ENCODE measurements around the gene ECT2.
"Not testable (repeated sequence)": the region's sequence is repeated elsewhere in the genome, so short reads cannot be mapped to it uniquely, and the experiment has no call there.

ECT2 gene

GRCh38 chr3:172804323-172804722, 53.8 kb downstream of the ECT2 start:
- no peak for DNase-seq (ENCODE audit: low read depth in 3 of 3, low spot score in 1 of 3)

DNA sequence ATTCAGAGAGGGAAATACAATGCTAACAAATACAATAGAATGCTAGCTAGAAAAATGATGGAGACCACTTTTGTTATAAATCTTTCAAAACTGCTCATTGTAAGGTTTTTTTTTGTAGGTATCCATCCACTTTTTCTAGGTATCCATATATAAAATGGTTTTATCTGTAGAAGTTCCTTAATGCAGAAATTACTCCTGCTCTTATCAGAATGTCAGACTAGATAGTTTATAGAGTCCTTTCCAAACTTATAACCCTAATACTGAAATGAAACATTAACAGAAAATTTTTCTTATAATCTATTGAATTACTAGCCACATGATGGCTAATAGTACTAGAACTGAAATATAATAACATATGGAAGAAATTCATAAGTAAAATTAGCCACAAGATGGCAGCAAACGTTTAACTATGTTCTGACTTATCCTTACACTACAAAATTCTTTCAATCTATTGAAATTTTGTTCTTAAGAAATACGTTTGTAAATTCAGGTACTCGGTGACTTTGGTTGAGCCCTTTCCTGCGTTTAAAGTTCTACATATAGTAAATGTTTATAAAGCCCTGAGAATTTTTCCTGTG, 58.5 kb downstream of the ECT2 start:
- DNase-seq (ENCODE audit: low read depth in 3 of 3, low spot score in 1 of 3) = no peak

DNA sequence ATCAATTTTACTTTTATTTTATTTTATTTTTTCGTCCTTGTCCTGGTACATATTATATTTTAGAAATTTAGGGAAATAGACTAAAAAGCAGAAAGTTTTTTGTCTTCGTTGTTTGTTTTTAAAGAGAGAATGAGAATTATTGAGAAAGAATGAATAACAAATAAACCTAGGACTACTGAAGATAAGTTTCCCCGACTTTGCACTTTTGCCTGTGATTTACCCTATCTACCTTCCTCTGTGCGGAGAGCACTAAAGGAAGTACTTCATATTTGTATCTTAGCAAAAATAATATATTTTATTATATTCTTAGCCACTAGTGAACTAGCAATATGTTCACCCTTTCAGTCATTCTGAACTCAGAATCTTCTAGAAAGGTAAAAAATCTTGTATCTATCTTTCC, 60.6 kb downstream of the ECT2 start:
- no peak for DNase-seq (ENCODE audit: low read depth in 3 of 3, low spot score in 1 of 3)

DNA sequence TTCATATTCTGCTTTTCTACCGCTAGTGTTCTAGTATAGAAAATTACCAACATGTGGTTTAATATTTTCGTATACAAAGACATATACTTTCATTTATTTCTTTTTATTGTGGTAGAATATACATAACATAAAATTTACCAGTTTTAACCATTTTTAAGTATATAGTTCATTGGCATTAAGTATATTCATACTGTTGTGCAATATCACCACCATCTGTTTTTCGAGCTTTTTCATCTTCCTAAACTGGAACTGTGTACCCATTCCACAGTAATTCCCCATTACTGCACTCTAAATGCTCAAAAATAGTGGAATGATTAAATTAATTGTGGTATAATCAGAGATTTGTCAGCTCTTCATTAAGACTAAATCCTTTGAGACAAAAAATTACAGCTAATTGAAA, 62.9 kb downstream of the ECT2 start:
- DNase-seq (ENCODE audit: low read depth in 3 of 3, low spot score in 1 of 3) = no peak

- no peak for DNase-seq (ENCODE audit: low read depth in 3 of 3, low spot score in 1 of 3)
Measured at GRCh38 chr3:172814738-172815137, 64.2 kb downstream of the ECT2 start.

DNA sequence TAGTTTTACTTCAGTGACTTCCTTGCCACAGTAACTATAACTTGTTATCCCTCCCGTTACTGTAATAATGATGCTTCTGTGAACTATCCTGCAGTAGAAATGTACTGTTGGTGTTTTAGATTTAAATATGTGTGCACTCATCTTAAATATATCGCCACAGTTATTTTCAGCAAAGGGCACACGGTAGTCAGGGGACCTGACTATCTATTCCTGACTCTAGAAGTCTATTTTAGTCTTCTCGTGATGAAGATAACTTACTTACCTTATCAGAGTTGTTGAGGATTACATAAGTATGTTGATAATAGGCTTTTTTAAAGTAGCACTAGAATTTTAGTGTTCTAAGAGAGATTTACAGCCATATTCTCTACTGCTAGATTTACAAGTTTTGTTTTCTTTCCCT, 65.3 kb downstream of the ECT2 start:
- DNase-seq (ENCODE audit: low read depth in 3 of 3, low spot score in 1 of 3) = no peak

- DNase-seq (ENCODE audit: low read depth in 3 of 3, low spot score in 1 of 3) = no peak
Measured at GRCh38 chr3:172816281-172816680, 65.8 kb downstream of the ECT2 start.

- DNase-seq (ENCODE audit: low read depth in 3 of 3, low spot score in 1 of 3) = no peak
Measured at GRCh38 chr3:172816968-172817367, 66.4 kb downstream of the ECT2 start.

GRCh38 chr3:172820492-172820891, 70.0 kb downstream of the ECT2 start:
- no peak for DNase-seq (ENCODE audit: low read depth in 3 of 3, low spot score in 1 of 3)

GRCh38 chr3:172824229-172824628, 73.7 kb downstream of the ECT2 start:
- DNase-seq (ENCODE audit: low read depth in 3 of 3, low spot score in 1 of 3) = no peak

GRCh38 chr3:172827231-172827630, 76.7 kb downstream of the ECT2 start:
- DNase-seq (ENCODE audit: low read depth in 3 of 3, low spot score in 1 of 3) = not testable (repeated sequence)

DNA sequence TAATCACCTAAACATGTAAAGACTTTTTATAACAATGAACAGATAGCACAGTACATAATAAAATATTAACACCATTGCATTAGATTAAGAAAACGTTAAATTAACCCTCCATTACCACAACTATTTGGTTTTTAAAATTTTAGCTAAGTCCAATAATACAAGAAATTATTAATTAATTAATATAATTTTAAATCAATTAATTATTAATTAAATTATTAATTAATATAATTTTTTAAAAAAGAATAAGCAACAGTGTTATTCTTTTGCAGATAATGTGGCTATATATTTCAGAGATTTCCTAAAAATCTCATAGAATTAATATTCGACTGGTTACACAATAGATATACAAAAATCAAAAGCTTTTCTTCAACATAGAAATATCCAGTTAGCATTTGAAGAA, 82.5 kb downstream of the ECT2 start:
- DNase-seq (ENCODE audit: low read depth in 3 of 3, low spot score in 1 of 3) = no peak

DNA sequence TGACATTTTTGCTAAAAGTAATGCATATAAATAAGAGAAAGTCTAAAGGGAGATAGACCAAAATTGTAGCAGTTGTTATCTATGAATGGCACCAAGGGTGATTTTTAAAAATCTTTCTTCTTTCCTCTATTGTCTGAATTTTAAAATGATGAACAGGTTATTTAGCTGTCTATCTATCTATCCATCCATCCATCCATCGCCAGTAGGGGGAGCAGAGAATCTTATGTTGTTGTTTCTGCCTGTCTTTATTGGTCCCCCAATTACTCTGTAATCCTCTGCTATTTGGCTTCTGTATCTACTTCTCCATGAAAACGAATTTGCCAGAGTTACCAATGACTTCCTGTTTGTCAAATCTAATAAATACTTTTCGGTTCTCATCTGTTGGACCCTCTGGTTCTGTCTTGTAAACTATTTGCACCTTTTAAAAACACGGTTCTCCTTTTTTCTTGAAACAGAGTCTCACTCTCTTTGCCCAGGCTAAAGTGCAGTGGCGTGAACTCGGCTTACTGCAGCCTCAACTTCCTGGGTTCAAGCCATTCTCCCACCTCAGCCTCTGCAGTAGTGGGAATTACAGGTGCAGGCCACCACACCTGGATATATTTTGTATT, 86.0 kb downstream of the ECT2 start:
- no peak for DNase-seq (ENCODE audit: low read depth in 3 of 3, low spot score in 1 of 3)

DNA sequence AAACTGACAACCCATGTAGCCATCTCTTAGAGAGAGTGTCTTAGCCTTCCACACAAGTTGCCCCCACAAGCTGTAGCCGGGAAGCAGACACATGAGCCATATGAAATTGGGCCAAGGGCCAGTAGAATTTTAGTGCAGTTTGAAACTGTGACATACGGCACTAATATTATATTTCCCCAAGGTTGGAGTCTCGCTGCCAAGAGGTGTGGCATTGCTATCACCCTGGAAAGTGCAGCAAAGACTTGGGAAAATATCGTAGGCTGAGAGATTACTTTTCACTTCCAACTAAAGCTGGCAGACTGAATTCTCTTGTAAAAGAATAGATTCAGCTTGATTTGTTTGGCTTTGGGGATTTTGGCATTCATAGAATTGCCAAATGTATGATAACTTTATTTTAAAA, 89.2 kb downstream of the ECT2 start:
- DNase-seq (ENCODE audit: low read depth in 3 of 3, low spot score in 1 of 3) = no peak

DNA sequence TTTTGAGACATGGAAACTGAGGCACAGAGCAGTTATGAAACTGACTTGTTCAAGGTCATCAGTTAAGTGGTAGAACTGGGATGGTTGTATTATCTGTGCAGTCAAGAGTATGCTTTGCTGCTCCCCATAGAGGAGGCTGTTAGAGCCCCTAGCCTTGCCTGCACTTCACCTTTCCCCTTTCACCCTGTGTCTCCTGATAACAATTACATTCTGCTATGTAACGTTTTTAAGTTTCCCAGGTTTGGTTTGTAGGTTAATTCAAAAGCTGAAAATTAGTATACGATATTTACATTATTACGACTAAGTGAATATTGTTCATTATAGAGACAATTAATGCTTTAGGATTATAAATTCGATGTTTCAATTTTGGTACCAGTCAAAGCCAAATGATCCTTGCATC, 89.9 kb downstream of the ECT2 start:
- no peak for DNase-seq (ENCODE audit: low read depth in 3 of 3, low spot score in 1 of 3)

GRCh38 chr3:172840913-172841312, 90.4 kb downstream of the ECT2 start:
- no peak for DNase-seq (ENCODE audit: low read depth in 3 of 3, low spot score in 1 of 3)

- no peak for DNase-seq (ENCODE audit: low read depth in 3 of 3, low spot score in 1 of 3)
Measured at GRCh38 chr3:172844428-172844827, 93.9 kb downstream of the ECT2 start.

- DNase-seq (ENCODE audit: low read depth in 3 of 3, low spot score in 1 of 3) = no peak
Measured at GRCh38 chr3:172846103-172846561, 95.6 kb downstream of the ECT2 start.

GRCh38 chr3:172846706-172847105, 96.2 kb downstream of the ECT2 start:
- DNase-seq (ENCODE audit: low read depth in 3 of 3, low spot score in 1 of 3) = no peak

DNA sequence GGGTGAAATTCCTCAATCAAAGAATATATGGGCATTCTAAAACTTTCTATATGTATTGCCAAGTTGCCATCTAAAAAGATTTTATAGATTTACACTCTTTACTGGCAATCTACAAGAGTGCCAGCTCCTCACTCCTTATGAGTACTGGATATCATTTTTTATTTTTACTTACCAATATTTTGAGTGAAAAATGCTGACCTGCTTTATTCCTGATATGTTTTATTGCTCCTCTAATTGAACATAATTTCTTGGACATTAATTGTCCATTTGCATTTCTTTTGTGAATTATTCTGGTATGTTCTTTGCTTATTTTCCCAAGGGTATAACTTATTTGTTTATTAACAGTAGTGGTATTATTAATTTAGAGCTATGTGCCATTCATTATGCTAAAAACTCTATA, 96.8 kb downstream of the ECT2 start:
- no peak for DNase-seq (ENCODE audit: low read depth in 3 of 3, low spot score in 1 of 3)

- DNase-seq (ENCODE audit: low read depth in 3 of 3, low spot score in 1 of 3) = no peak
Measured at GRCh38 chr3:172848910-172849309, 98.4 kb downstream of the ECT2 start.

DNA sequence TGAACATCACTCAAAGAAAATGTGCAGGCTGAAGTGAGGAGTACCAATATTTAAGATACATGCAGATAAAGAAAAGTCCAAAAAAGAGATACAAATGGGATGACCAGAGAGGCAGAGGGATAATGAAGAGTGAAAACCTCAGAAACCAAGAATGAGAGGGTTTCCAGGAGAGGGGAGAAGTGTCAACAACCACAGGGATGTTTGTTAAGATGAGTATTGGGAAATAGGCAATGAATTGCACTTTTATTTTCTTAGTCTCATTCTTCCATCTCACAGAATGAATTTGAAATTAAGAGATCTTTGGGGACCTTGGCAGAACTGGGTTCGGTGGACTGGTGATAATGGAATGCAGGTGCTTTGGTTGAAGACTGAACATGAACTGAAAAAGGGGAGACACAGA, 102.5 kb downstream of the ECT2 start:
- DNase-seq (ENCODE audit: low read depth in 3 of 3, low spot score in 1 of 3) = no peak

DNA sequence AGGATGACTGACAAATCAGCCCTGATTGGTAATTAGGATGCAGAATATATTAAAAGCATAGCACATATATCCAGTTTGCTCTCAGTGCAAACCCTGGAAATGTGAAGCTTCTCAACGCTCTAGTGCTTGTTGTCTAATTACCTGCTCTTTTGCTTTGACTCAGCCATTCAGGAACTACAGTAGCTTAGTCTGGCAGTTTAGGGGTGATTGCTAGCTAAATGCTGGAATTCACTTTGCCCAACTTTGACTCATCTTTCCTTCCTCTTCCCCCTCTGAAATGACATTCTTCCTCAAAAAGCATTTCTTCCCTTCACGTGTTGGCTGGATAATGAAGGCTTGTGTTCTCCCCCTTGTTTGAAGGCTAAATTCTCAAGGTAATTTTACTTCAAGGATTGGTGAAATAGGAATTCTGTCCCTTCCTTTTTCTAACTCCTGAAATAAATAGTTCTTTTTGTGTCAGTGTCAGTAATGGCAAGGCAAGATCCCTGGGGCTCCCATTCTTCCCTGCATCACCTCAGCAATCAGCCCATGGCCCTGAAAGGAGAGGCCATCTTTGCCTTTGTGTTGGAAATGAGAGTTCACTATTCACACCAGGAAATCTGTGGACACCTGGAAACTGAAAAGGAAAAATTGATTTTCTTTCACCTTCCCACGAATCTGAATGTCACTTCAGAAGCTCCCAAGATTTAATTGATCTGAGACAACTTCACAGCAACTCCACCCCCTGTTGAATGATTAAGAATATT, 103.6 kb downstream of the ECT2 start:
- no peak for DNase-seq (ENCODE audit: low read depth in 3 of 3, low spot score in 1 of 3)
